GM19372 (cell line): ENCODE data around the gene PRAMEF20.
"Not testable (repeated sequence)": the region's sequence is repeated elsewhere in the genome, so short reads cannot be mapped to it uniquely, and the experiment has no call there.

Experiments used
- ATAC-seq: cut with Tn5 transposase; IDR thresholded peaks from one replicate; pipeline ENCODE4 v1.9.1; 2021; ENCODE audit warnings: mild to moderate bottlenecking, low read depth, moderate library complexity; ENCODE audit not compliant: unreplicated experiment

PRAMEF20 gene

DNA sequence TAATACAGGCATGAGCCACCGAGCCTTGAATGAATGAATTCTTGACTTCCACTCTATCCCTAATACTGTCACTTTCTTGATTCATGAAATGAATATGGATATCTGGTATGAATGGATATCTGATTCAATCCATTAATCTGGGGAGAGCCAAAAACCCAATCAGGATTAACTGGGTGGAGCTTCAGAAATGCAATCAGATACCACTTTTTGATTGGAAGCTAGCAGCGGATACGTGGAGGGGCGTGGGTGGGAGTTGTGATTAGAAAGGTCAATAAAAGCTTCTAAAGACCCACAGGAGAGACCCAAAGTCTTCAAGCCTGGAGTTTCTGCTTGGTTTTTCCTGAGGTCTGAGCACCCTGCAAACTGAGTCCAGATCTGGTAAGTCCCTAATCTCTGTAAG, at the start of gene PRAMEF20:
PRAMEF20 (plus strand) TSS at position 301 of the 400 bp plus-strand sequence. CDS start 5,905 bp downstream, outside the sequence.
- ATAC-seq = not testable (repeated sequence)

GRCh38 chr1:13362364-13362763, 47.9 kb upstream of the PRAMEF20 start:
- not testable (repeated sequence) for ATAC-seq

DNA sequence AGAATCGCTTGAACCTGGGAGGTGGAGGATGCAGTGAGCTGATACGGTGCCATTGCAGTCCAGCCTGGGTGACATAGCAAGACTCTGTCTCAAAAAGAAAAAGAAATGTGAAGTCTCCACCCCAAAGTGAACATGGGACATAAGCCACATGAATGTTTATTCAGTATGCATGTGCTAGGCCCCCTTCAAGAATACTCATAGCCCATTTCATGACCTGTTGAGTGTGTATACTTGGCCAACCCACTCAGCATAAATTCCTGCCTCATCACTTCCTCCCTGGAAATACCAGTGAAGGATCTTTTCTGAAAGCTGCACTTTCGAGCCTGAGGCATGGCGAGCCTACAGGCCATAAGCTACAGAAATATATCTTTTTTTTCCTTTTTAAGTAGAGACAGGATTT, 45.3 kb upstream of the PRAMEF20 start:
- not testable (repeated sequence) for ATAC-seq

- not testable (repeated sequence) for ATAC-seq
Measured at GRCh38 chr1:13366536-13366935, 43.7 kb upstream of the PRAMEF20 start.

DNA sequence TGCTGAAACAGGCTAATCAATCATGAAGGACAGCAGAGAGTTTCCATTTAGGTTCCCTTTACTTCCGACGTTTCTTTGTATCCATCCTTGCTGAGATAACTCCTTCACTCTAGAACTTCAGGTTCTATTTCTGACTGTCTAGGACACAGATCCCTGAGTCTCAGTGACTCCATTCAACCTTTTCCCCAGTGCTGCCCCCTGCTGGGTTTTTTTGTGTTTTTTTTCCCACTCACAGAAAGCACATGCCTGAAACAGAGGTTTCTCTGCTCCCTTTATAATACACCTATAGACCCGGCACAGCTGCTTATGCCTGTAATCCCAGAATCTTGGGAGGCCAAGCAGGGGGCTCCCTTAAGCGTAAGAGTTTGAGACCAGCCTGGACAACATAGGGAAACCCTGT, 41.7 kb upstream of the PRAMEF20 start:
- ATAC-seq = not testable (repeated sequence)

- not testable (repeated sequence) for ATAC-seq
Measured at GRCh38 chr1:13378983-13379382, 31.3 kb upstream of the PRAMEF20 start.

- ATAC-seq = not testable (repeated sequence)
Measured at GRCh38 chr1:13380380-13380779, 29.9 kb upstream of the PRAMEF20 start.

DNA sequence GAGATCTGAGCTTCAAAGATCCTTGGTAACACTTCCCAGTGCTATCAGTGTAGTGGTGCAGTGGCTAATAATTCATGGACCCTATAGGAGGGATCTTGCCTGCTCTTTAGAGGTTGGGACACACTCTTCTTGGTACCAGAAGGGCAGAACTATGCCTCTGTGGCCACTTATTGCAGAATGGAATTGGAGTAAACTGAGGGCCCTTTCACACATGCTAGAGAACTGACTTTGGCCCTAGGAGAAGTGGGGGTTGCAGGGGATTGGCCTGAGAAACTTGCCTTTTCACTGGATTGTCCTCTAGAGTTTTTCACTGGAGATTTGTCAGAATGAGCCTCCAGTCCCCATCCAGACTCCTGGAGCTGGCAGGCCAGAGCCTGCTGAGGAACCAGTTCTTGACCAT, 20.9 kb upstream of the PRAMEF20 start, which contains the start of gene PRAMEF17:
PRAMEF17 (plus strand) TSS at position 301 of the 400 bp plus-strand sequence; CDS start at position 327, 26 bp downstream.
- ATAC-seq = not testable (repeated sequence)

DNA sequence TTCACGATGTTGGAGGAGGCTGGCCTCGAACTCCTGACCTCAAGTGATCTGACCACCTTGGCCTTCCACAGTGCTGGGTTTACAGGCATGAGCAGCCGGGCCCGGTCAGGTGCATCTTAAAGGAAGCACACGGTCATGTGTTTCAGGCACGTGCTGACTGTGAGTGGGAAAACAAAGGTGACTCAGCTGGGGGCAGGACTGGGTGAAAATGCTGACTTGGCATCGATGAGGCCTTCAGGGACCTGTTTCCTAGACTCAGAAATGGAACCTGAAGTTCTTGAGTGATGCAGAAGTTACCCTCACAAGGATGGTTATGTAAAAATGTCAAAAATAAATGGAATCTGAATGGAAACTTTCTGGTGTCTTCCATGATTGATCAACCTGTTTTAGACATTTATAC, 17.2 kb upstream of the PRAMEF20 start:
- ATAC-seq = not testable (repeated sequence)

GRCh38 chr1:13394761-13395160, 15.5 kb upstream of the PRAMEF20 start:
- ATAC-seq = not testable (repeated sequence)

GRCh38 chr1:13395311-13395710, 14.9 kb upstream of the PRAMEF20 start:
- ATAC-seq = not testable (repeated sequence)

DNA sequence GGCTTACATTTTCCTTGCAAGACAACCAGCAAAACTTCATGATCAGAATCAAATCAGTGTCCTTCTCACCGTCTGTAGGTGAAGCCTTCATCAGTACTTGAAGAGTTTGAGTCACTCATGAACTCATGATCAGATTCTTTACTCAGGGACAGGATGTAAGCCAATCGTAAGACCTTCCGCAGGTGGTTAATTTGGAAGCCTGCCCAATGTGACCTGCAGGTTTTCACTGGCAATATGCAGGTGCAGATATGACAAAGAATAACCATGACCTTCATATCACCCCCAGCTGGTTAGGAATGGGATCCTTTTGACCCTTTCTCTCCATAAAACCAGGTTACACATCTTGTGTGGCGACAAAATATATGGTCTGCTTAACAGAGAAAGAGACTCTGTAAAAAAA, 2.4 kb upstream of the PRAMEF20 start:
- ATAC-seq = no peak

- ATAC-seq = no peak
Measured at GRCh38 chr1:13430495-13430894, 20.2 kb downstream of the PRAMEF20 start.

DNA sequence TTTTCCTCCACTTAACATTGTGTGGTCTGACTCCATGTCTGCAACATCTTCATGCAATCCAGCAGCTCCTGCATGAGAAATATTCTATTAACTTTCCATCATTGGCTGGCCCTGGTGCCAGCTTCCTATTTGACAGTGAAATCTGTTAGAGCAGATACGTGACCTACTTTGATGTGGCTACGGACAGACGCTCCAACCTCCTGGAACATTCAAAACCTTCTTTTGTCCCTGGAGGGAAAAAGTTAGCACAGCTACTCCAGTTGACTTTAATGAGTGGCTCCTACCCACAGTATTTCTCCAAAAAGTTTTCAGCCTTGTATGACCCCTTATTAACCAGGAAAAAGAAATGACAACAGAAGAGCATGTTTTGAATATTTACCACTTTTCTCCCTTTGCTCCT, 22.0 kb downstream of the PRAMEF20 start:
- ATAC-seq = no peak

- ATAC-seq = not testable (repeated sequence)
Measured at GRCh38 chr1:13433694-13434358, 23.6 kb downstream of the PRAMEF20 start.

- ATAC-seq = no peak
Measured at GRCh38 chr1:13435458-13435857, 25.2 kb downstream of the PRAMEF20 start.

GRCh38 chr1:13439104-13439783, 29.0 kb downstream of the PRAMEF20 start:
- ATAC-seq = not testable (repeated sequence)

GRCh38 chr1:13443335-13443979, 33.2 kb downstream of the PRAMEF20 start:
- no peak for ATAC-seq

GRCh38 chr1:13450204-13450603, 40.0 kb downstream of the PRAMEF20 start:
- no peak for ATAC-seq

DNA sequence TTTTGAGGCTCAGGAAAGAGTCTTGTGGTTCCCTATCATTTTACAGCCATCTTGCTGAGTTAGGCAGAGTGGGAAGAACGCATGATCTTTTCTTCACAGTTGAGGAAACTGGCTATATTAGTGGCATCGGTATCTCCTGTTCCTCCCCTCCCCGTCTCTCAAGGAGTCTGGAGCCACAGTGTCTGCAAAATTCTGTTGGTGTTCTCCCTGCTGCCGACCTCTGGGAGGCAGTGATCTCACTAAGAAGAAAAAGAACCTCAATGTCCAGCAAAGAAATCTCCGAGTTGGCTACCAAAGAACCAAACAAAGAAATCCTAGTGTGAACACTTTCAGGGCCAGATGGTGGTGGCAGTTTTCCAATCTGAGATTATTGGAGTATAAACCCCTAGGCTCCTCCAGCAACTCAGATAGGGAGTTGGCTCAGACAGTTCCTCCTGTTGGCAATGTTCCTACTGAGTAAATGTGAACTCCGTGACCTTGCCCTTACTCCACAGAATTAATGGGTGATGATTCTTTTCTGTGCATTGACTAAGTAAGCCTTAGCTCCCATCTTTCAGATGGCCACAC, 41.2 kb downstream of the PRAMEF20 start:
- ATAC-seq = no peak
